DND-41 (cell line): ENCODE results near the gene SYT1.

ENCODE experiments used
- ATAC-seq: fragments of 200-7000 bp; cut with Tn5 transposase; 3 replicates; pipeline ENCODE4 v1.9.1; 2021; ENCODE audit warnings: low read depth; ENCODE audit not compliant: insufficient read depth
- DNase-seq: peaks from one replicate; pipeline ENCODE4 v3.0.0-alpha.2; 2020
- H2AFZ ChIP-seq: 2 replicates; pipeline ENCODE4 v1.6.0; 2012; ENCODE audit warnings: low read depth, low read length
- H3K27ac ChIP-seq: 2 replicates; pipeline ENCODE4 v1.5.1; 2012; ENCODE audit warnings: low read length, inconsistent platforms
- H3K27me3 ChIP-seq: fragments of 200-600 bp; sonication (generic); 2 replicates; pipeline ENCODE4 v1.6.0; 2012; ENCODE audit warnings: low read length, mild to moderate bottlenecking, inconsistent platforms; ENCODE audit not compliant: insufficient read depth, poor library complexity
- H3K36me3 ChIP-seq: 2 replicates; pipeline ENCODE4 v1.5.1; 2012; ENCODE audit warnings: low read length, inconsistent platforms; ENCODE audit not compliant: insufficient read depth
- H3K4me1 ChIP-seq: 2 replicates; pipeline ENCODE4 v1.5.1; 2012; ENCODE audit warnings: mild to moderate bottlenecking, low read length; ENCODE audit not compliant: insufficient read depth
- H3K4me2 ChIP-seq: 2 replicates; pipeline ENCODE4 v1.6.0; 2012; ENCODE audit warnings: mild to moderate bottlenecking, moderate library complexity, low read length, inconsistent platforms; ENCODE audit not compliant: insufficient read depth
- H3K4me3 ChIP-seq, 2 experiments: fragments of 200-600 bp in 1 of 2; shearing (Covaris generic) in 1 of 2; 2 replicates each; pipeline ENCODE4 v1.5.1; 2012 to 2016; ENCODE audit warnings: inconsistent platforms in 2 of 2, low read length in 2 of 2, mild to moderate bottlenecking in 2 of 2, low read depth in 1 of 2, moderate library complexity in 1 of 2
- H3K79me2 ChIP-seq: 2 replicates; pipeline ENCODE4 v1.6.0; 2012; ENCODE audit warnings: low read length, inconsistent platforms; ENCODE audit not compliant: insufficient read depth
- H3K9ac ChIP-seq: 2 replicates; pipeline ENCODE4 v1.6.0; 2012; ENCODE audit warnings: low read depth, mild to moderate bottlenecking, inconsistent platforms, low read length, moderate library complexity
- H3K9me3 ChIP-seq: 2 replicates; pipeline ENCODE4 v1.5.1; 2012; ENCODE audit warnings: low read length, moderate library complexity, mild to moderate bottlenecking, inconsistent platforms; ENCODE audit not compliant: insufficient read depth, severe bottlenecking
- H4K20me1 ChIP-seq: 2 replicates; pipeline ENCODE4 v1.6.0; 2012; ENCODE audit warnings: low read length; ENCODE audit not compliant: insufficient read depth
- CTCF ChIP-seq: IDR thresholded peaks from 2 replicates; pipeline ENCODE4 v1.5.1; 2012; ENCODE audit warnings: borderline replicate concordance, low read length, moderate library complexity, mild to moderate bottlenecking; ENCODE audit not compliant: poor library complexity, severe bottlenecking; ENCODE audit errors: extremely low read depth
- EZH2 ChIP-seq: IDR thresholded peaks from 3 replicates; pipeline ENCODE4 v1.6.1; 2012; ENCODE audit warnings: borderline replicate concordance, low read depth, mild to moderate bottlenecking, moderate library complexity, low read length, inconsistent platforms; ENCODE audit not compliant: severe bottlenecking

SYT1 gene

DNA sequence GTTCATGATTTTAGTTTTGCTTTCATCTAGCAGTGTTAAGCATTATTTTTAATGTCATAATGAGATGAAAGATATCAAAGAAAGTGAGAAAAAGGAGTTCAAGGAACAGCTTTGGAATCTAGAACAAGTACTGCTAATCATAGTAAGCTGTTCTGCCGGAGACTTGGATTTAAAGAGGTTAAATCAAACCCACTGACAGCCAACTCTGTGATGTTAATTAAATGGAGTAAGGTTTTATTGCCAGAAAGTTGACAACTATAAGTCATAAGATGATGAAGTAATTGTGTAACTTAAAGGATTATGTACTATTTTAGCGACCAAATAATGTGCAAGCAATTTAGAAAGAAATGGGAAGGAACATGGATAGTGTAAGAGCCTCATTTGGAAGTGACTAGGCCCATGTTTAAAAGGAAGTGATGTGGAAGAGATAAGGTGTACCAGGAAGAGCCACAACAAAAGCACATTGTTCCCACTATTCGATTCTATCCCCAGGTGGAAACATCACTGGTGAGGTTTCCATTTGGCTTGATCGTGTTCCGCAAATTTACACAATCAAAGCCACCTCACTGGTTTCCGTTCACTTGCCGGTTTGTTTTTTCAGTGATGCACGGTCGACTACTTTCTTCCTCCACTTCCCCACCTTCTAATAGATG lies 437.7 kb downstream of the SYT1 start:
- Histone ChIP-seq H3K4me1 (no peaks in the 10 kb centered on the region), H3K27me3 (no peaks in the 10 kb centered on the region), H3K9me3 (no peaks in the 10 kb centered on the region), H3K79me2 (no peaks in the 10 kb centered on the region), H3K9ac (no peak overlapping the region), H3K4me3 (no peak overlapping the region), H3K27ac (no peak overlapping the region), H4K20me1 (no peaks in the 10 kb centered on the region), H3K4me2 (no peak overlapping the region), H3K36me3 (no peaks in the 10 kb centered on the region), H2AFZ (no peak overlapping the region)
- TF ChIP-seq CTCF (no peak), EZH2 (no peak)
- no peak for ATAC-seq
- no peak for DNase-seq

DNA sequence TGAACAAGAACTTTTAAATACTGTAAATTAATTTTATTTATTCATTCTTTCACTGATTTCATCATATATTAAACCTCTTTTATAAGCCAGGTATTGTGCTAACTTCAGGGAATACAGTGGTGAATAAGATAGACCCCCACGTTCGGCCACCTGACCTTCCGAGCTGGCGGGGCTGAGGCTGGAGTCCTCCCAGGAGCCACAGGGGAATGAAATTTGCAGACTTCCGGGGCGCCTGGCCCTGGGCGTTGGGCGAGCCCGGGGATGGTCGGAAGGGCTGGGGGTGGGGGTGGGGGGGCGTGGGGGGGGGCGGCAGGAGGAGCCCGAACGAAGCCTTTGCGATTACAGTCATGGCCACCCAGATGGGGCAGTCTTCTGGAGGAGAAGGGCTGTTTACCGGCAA lies 442.8 kb downstream of the SYT1 start:
- Histone ChIP-seq H2AFZ (no peak overlapping the region), H3K9ac (no peak overlapping the region), H3K9me3 (no peaks in the 10 kb centered on the region), H3K27me3 (no peaks in the 10 kb centered on the region), H3K27ac (no peak overlapping the region), H3K4me2 (no peak overlapping the region), H3K4me1 (no peaks in the 10 kb centered on the region), H3K4me3 (no peak overlapping the region), H3K79me2 (no peaks in the 10 kb centered on the region), H3K36me3 (no peaks in the 10 kb centered on the region), H4K20me1 (no peaks in the 10 kb centered on the region)
- ATAC-seq, result no peak
- DNase-seq, result no peak
- no peak for TF ChIP-seq CTCF

- no peak for ATAC-seq
- no peak overlapping the region for H2AFZ ChIP-seq
- no peak for DNase-seq
- no peak overlapping the region for H3K4me3 ChIP-seq
- no peaks in the 10 kb centered on the region for H3K9me3 ChIP-seq
- TF ChIP-seq EZH2 (no peak), CTCF (no peak)
- no peak overlapping the region for H3K9ac ChIP-seq
- no peak overlapping the region for H3K4me2 ChIP-seq
- no peaks in the 10 kb centered on the region for H3K27me3 ChIP-seq
- no peaks in the 10 kb centered on the region for H3K4me1 ChIP-seq
- no peaks in the 10 kb centered on the region for H3K79me2 ChIP-seq
- no peak overlapping the region for H3K27ac ChIP-seq
- no peaks in the 10 kb centered on the region for H3K36me3 ChIP-seq
- H4K20me1 ChIP-seq, result no peaks in the 10 kb centered on the region
Measured at GRCh38 chr12:79309039-79309438, 444.5 kb downstream of the SYT1 start.
